ENCODE measurements around the gene UHMK1.
"Not testable (repeated sequence)": the region's sequence is repeated elsewhere in the genome, so short reads cannot be mapped to it uniquely, and the experiment has no call there.

GRCh38 chr1:162495531-162496233 is 1.9 kb upstream of the UHMK1 start:
- TF ChIP-seq CTCF (conservative IDR thresholded peaks at IDR 0.05; ENCODE audit: low read depth, low read length); EZH2 (IDR thresholded peaks at IDR 0.05; ENCODE audit: borderline replicate concordance, low read depth, low read length, poor library complexity, severe bottlenecking): not testable (repeated sequence)

Measured in A673 (cell line).